ENCODE data around the gene PSPH.
"Not testable (repeated sequence)": the region's sequence is repeated elsewhere in the genome, so short reads cannot be mapped to it uniquely, and the experiment has no call there.

PSPH gene

GRCh38 chr7:56091591-56091990, 40.3 kb upstream of the PSPH start:
- TF ChIP-seq POLR2A (IDR thresholded peaks at IDR 0.05; ENCODE audit: extremely low read depth, insufficient read length) = no peak
- no peak for TF ChIP-seq MAX (IDR thresholded peaks at IDR 0.05; ENCODE audit: low read depth, low read length)
- no peak for TF ChIP-seq CTCF (IDR thresholded peaks at IDR 0.05; ENCODE audit: low read depth, low read length)
- TF ChIP-seq MYC (IDR thresholded peaks at IDR 0.05; ENCODE audit: low read depth, low read length) = no peak
- no peak for DNase-seq (ENCODE audit: low read depth)
- H3K4me3 ChIP-seq (ENCODE audit: low read depth, low read length) = no peak overlapping the region

- TF ChIP-seq MYC (IDR thresholded peaks at IDR 0.05; ENCODE audit: low read depth, low read length) (no peak), POLR2A (IDR thresholded peaks at IDR 0.05; ENCODE audit: extremely low read depth, insufficient read length) (no peak), CTCF (IDR thresholded peaks at IDR 0.05; ENCODE audit: low read depth, low read length) (no peak), MAX (IDR thresholded peaks at IDR 0.05; ENCODE audit: low read depth, low read length) (no peak)
- DNase-seq (ENCODE audit: low read depth) = no peak
- no peak overlapping the region for H3K4me3 ChIP-seq (ENCODE audit: low read depth, low read length)
Measured at GRCh38 chr7:56087445-56087844, 36.2 kb upstream of the PSPH start.

GRCh38 chr7:56086761-56087160, 35.5 kb upstream of the PSPH start:
- no peak for DNase-seq (ENCODE audit: low read depth)
- TF ChIP-seq POLR2A (IDR thresholded peaks at IDR 0.05; ENCODE audit: extremely low read depth, insufficient read length) = no peak
- TF ChIP-seq CTCF (IDR thresholded peaks at IDR 0.05; ENCODE audit: low read depth, low read length) = no peak
- TF ChIP-seq MAX (IDR thresholded peaks at IDR 0.05; ENCODE audit: low read depth, low read length) = no peak
- TF ChIP-seq MYC (IDR thresholded peaks at IDR 0.05; ENCODE audit: low read depth, low read length) = no peak
- H3K4me3 ChIP-seq (ENCODE audit: low read depth, low read length) = no peak overlapping the region

- DNase-seq (ENCODE audit: low read depth) = no peak
- H3K4me3 ChIP-seq (ENCODE audit: low read depth, low read length) = no peak overlapping the region
- TF ChIP-seq POLR2A (IDR thresholded peaks at IDR 0.05; ENCODE audit: extremely low read depth, insufficient read length) (no peak), MYC (IDR thresholded peaks at IDR 0.05; ENCODE audit: low read depth, low read length) (no peak), CTCF (IDR thresholded peaks at IDR 0.05; ENCODE audit: low read depth, low read length) (no peak), MAX (IDR thresholded peaks at IDR 0.05; ENCODE audit: low read depth, low read length) (no peak)
Measured at GRCh38 chr7:56083150-56083785, 32.0 kb upstream of the PSPH start.

GRCh38 chr7:56081626-56082340, 30.5 kb upstream of the PSPH start:
- no peak overlapping the region for H3K4me3 ChIP-seq (ENCODE audit: low read depth, low read length)
- no peak for DNase-seq (ENCODE audit: low read depth)
- TF ChIP-seq POLR2A (IDR thresholded peaks at IDR 0.05; ENCODE audit: extremely low read depth, insufficient read length) (no peak), MYC (IDR thresholded peaks at IDR 0.05; ENCODE audit: low read depth, low read length) (no peak)

GRCh38 chr7:56080726-56081435, 29.6 kb upstream of the PSPH start:
- DNase-seq (ENCODE audit: low read depth); H3K4me3 ChIP-seq (ENCODE audit: low read depth, low read length): not testable (repeated sequence)
